Smooth muscle cell (in vitro differentiated cells): ENCODE data around the gene MANSC1. TPM values are rescaled to one million over a fixed set of nuclear protein-coding genes. Genes with fewer than 3 reads are reported as not detected.
"Not testable (repeated sequence)": the region's sequence is repeated elsewhere in the genome, so short reads cannot be mapped to it uniquely, and the experiment has no call there.

Experiments used
- DNase-seq: peaks from one replicate; lab custom pipeline; 2025; ENCODE audit not compliant: unreplicated experiment; lab: John Stamatoyannopoulos, UW
- H2AFZ ChIP-seq: fragments of 200-600 bp; sonication (generic); 2 replicates; pipeline ENCODE4 v1.6.0; 2016; ENCODE audit warnings: antibody characterized with exemption, low read depth, mild to moderate bottlenecking
- H3F3A ChIP-seq: fragments of 200-600 bp; sonication (generic); 2 replicates; pipeline ENCODE4 v1.6.0; 2017; ENCODE audit warnings: antibody characterized with exemption, low read depth
- H3K27ac ChIP-seq: fragments of 200-600 bp; sonication (generic); 2 replicates; pipeline ENCODE4 v1.5.1; 2016; ENCODE audit warnings: low read depth, mild to moderate bottlenecking
- H3K27me3 ChIP-seq: fragments of 200-600 bp; sonication (generic); 2 replicates; pipeline ENCODE4 v1.6.1; 2016; ENCODE audit warnings: low read depth, mild to moderate bottlenecking
- H3K36me3 ChIP-seq: fragments of 200-600 bp; sonication (generic); 2 replicates; pipeline ENCODE4 v1.5.1; 2016; ENCODE audit warnings: low read depth
- H3K4me1 ChIP-seq: fragments of 200-600 bp; sonication (generic); 2 replicates; pipeline ENCODE4 v1.5.1; 2016; ENCODE audit warnings: low read depth
- H3K4me2 ChIP-seq: fragments of 200-600 bp; sonication (generic); 2 replicates; pipeline ENCODE4 v1.6.0; 2016; ENCODE audit warnings: mild to moderate bottlenecking
- H3K4me3 ChIP-seq: fragments of 200-600 bp; sonication (generic); 2 replicates; pipeline ENCODE4 v1.5.1; 2016; ENCODE audit warnings: mild to moderate bottlenecking
- H3K79me2 ChIP-seq: fragments of 200-600 bp; sonication (generic); 2 replicates; pipeline ENCODE4 v1.6.0; 2016; ENCODE audit warnings: low read depth, mild to moderate bottlenecking
- H3K9ac ChIP-seq: fragments of 200-600 bp; sonication (generic); 2 replicates; pipeline ENCODE4 v1.6.0; 2016; ENCODE audit warnings: low read depth
- H3K9me3 ChIP-seq: fragments of 200-600 bp; sonication (generic); replicated peaks from 2 replicates; pipeline ENCODE4 v1.5.1; 2016; ENCODE audit warnings: low read depth
- H4K20me1 ChIP-seq: fragments of 200-600 bp; sonication (generic); 2 replicates; pipeline ENCODE4 v1.6.0; 2016; ENCODE audit warnings: low read depth
- CTCF ChIP-seq: fragments of 200-600 bp; sonication (generic); IDR thresholded peaks from 2 replicates; pipeline ENCODE4 v1.5.1; 2017; ENCODE audit warnings: borderline replicate concordance, mild to moderate bottlenecking, antibody characterized with exemption; ENCODE audit not compliant: insufficient read depth, poor library complexity, severe bottlenecking
- WGBS: methylation state at CpG from one replicate; pipeline ENCODE4 v1.1.7; 2016; ENCODE audit warnings: low lambda C conversion rate; 5-methylcytosine and 5-hydroxymethylcytosine counted together
- polyA plus RNA-seq: library from polyadenylated mRNA; unstranded; fragments of >200 nt; fragmentation: Nextera tagmentation; extraction: Ambion mirVana; gene quantifications from 2 replicates; pipeline ENCODE4 v1.2.1, GENCODE V29; 2016
- total RNA-seq: library from RNA; depleted of rRNA; stranded (reverse); fragments of >200 nt; gene quantifications from 2 replicates; pipeline ENCODE4 v1.2.3, GENCODE V29; 2014

The MANSC1 gene
- total and polyA plus RNA-seq, 2 experiments from 2014 or later = 0.09 to 5.1 TPM

GRCh38 chr12:12319451-12320183 is 30.4 kb downstream of the MANSC1 start:
- H3K79me2 ChIP-seq = no peaks in the 10 kb centered on the region
- no peak overlapping the region for H3K27ac ChIP-seq
- TF ChIP-seq CTCF = no peak
- H3K36me3 ChIP-seq = no peaks in the 10 kb centered on the region
- H2AFZ ChIP-seq = peak overlapping the region; percentile 84
- H3K9me3 ChIP-seq = no peaks in the 10 kb centered on the region
- no peaks in the 10 kb centered on the region for H3K4me1 ChIP-seq
- peak overlapping the region; percentile 19 for H3K4me3 ChIP-seq
- no peaks in the 10 kb centered on the region for H3K27me3 ChIP-seq
- H3K9ac ChIP-seq = no peak overlapping the region
- H3F3A ChIP-seq = no peaks in the 10 kb centered on the region
- peak overlapping the region; percentile 67 for H3K4me2 ChIP-seq
- no peaks in the 10 kb centered on the region for H4K20me1 ChIP-seq
- 49% methylated on average over 9 of the region's 9 CpGs for WGBS
- DNase-seq = no peak

- H3F3A ChIP-seq = no peaks in the 10 kb centered on the region
- H3K9ac ChIP-seq = no peak overlapping the region
- H3K4me1 ChIP-seq = no peaks in the 10 kb centered on the region
- H3K79me2 ChIP-seq = no peaks in the 10 kb centered on the region
- no peak overlapping the region for H2AFZ ChIP-seq
- H3K36me3 ChIP-seq = no peaks in the 10 kb centered on the region
- no peaks in the 10 kb centered on the region for H3K9me3 ChIP-seq
- no peaks in the 10 kb centered on the region for H4K20me1 ChIP-seq
- no peak overlapping the region for H3K4me2 ChIP-seq
- no peak overlapping the region for H3K27ac ChIP-seq
- no peak for DNase-seq
- no peak overlapping the region for H3K4me3 ChIP-seq
- H3K27me3 ChIP-seq = no peaks in the 10 kb centered on the region
- TF ChIP-seq CTCF = no peak
Observed at GRCh38 chr12:12315838-12316237, 34.2 kb downstream of the MANSC1 start.

GRCh38 chr12:12310695-12311094 is 39.3 kb downstream of the MANSC1 start:
- not testable (repeated sequence) for H2AFZ ChIP-seq, H3K27me3 ChIP-seq, H4K20me1 ChIP-seq, H3K9ac ChIP-seq, H3K36me3 ChIP-seq, H3K9me3 ChIP-seq, H3K4me1 ChIP-seq, H3K4me2 ChIP-seq, H3F3A ChIP-seq, H3K4me3 ChIP-seq, DNase-seq, H3K27ac ChIP-seq, H3K79me2 ChIP-seq
- 90% methylated on average over 10 of the region's 10 CpGs for WGBS

- Histone ChIP-seq H3K4me3 (no peak overlapping the region), H3K9ac (no peak overlapping the region), H3F3A (no peaks in the 10 kb centered on the region), H2AFZ (no peak overlapping the region), H4K20me1 (no peaks in the 10 kb centered on the region), H3K79me2 (no peaks in the 10 kb centered on the region), H3K27me3 (no peaks in the 10 kb centered on the region), H3K9me3 (no peaks in the 10 kb centered on the region), H3K36me3 (no peaks in the 10 kb centered on the region), H3K4me2 (no peak overlapping the region), H3K27ac (no peak overlapping the region), H3K4me1 (no peaks in the 10 kb centered on the region)
- TF ChIP-seq CTCF = no peak
- DNase-seq = no peak
- 96% methylated on average over 7 of the region's 7 CpGs for WGBS
Observed at GRCh38 chr12:12305568-12306300, 44.3 kb downstream of the MANSC1 start.
